ENCODE measurements around the gene WNT1.

DNA sequence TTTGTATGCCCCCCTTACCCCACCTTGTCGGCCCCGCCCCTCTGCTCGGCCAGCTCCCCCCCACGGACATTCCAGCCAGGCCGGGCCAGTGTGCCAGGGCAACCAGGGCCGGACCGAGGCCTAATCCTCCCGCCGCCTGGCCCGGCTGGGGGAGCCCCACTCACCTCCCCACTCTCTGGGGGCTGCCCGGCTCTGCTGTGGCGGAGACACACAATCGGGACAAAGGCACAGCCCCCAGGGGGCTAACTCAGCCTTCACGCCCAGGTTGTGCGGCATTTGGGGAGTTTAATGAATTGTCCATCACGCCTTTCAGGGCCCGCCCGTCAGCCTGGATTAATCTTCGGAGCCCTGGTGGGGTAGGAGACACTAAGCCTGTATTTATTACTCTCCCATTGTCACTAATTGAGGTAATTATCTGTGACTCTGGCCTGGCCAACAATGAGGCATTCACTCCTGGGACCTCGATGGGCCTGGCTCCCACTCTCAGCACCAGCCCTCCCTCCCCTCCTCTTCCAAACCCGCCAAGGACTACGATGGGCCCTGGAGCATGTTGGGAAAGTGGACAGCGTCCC lies 8.7 kb downstream of the WNT1 start:
- TF ChIP-seq EZH2 (IDR thresholded peaks at IDR 0.05), result no peak
- no peak for TF ChIP-seq POLR2AphosphoS5 (IDR thresholded peaks at IDR 0.05; ENCODE audit: borderline replicate concordance, low read depth, low read length)
- TF ChIP-seq FOXP2 (optimal IDR thresholded peaks at IDR 0.05; ENCODE audit: control extremely low read depth, extremely low read length, insufficient read depth), result no peak
